Measurements from ENCODE around the gene WDTC1. TPM values are rescaled to one million over a fixed set of nuclear protein-coding genes. Genes with fewer than 3 reads are reported as not detected.

Gene WDTC1
- total RNA-seq, 1 donor from 2014 or later, result 36.0 TPM

DNA sequence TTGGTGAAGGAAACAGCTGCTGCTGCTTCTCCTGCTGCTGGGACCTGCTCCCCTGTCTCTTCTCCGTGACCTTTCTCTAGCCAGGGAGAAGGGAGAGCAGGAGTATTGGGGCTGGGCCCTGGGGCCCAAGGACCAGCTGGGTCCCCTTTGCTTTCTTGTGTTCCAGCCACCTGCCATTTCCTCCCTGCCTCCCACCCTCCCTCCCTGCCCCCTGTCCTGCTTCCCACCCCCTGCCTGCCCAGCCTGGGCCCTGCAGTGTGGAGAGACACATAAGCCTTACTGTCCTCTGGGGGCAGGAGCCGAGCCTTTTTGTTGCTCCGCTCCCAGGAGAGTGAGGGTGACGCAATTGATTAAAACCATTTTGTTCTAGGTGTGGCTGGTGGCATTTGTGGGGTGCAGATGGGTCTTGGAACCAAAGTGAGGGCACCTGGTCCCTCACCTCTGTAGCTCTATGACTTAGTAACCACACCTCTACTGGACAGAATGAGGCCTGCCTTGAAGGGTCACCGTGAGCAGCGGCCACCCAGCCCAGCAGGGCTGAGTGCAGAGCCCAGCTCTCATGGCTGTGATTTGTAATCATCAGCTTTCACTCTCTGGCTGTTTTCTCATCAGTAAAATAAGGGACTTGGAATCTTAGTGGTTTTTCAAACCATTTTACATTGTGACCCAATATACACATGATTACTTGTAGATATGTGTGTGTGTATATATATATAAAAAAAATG is 73.6 kb downstream of the WDTC1 start:
- peaks cover 4% of the 10 kb centered on the region for H3K36me3 Mint-ChIP-seq (ENCODE audit: low read depth, unreplicated experiment)
- H3K27ac Mint-ChIP-seq (ENCODE audit: unreplicated experiment), result no peak overlapping the region
- no peaks in the 10 kb centered on the region for H3K9me3 Mint-ChIP-seq (ENCODE audit: unreplicated experiment)
- peaks cover 8% of the 10 kb centered on the region for H3K4me1 Mint-ChIP-seq (ENCODE audit: unreplicated experiment)
- H3K4me3 Mint-ChIP-seq (ENCODE audit: unreplicated experiment), result no peak overlapping the region
- H3K27me3 Mint-ChIP-seq (ENCODE audit: unreplicated experiment), result no peaks in the 10 kb centered on the region
- no peak for DNase-seq (ENCODE audit: low spot score)
- TF ChIP-seq, protein P1, sequence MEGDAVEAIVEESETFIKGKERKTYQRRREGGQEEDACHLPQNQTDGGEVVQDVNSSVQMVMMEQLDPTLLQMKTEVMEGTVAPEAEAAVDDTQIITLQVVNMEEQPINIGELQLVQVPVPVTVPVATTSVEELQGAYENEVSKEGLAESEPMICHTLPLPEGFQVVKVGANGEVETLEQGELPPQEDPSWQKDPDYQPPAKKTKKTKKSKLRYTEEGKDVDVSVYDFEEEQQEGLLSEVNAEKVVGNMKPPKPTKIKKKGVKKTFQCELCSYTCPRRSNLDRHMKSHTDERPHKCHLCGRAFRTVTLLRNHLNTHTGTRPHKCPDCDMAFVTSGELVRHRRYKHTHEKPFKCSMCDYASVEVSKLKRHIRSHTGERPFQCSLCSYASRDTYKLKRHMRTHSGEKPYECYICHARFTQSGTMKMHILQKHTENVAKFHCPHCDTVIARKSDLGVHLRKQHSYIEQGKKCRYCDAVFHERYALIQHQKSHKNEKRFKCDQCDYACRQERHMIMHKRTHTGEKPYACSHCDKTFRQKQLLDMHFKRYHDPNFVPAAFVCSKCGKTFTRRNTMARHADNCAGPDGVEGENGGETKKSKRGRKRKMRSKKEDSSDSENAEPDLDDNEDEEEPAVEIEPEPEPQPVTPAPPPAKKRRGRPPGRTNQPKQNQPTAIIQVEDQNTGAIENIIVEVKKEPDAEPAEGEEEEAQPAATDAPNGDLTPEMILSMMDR (IDR thresholded peaks at IDR 0.05; ENCODE audit: unreplicated experiment), result no peak

DNA sequence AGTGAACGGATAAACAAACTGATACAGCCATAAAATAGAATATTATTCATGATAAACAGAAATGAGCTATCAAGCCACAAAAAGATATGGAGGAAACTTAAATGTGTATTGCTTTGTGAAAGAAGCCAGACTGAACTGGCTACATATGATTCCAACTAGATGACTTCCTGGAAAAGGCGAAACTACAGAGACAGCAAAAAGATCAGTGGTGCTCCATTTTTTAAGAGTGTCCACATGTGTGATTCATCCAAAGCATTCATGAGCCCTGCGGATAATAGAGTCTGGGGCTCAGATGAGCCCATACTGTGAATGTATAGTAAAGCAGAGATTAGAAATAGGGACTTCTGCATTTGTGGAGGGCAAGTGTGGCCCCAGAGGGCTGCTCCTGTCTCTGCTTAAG is 79.7 kb downstream of the WDTC1 start:
- TF ChIP-seq, protein P1 (IDR thresholded peaks at IDR 0.05; ENCODE audit: unreplicated experiment), result no peak
- no peak for DNase-seq (ENCODE audit: low spot score)
- Mint-ChIP-seq H3K4me3 (ENCODE audit: unreplicated experiment) (no peak overlapping the region), H3K36me3 (ENCODE audit: low read depth, unreplicated experiment) (no peaks in the 10 kb centered on the region), H3K27ac (ENCODE audit: unreplicated experiment) (no peak overlapping the region), H3K9me3 (ENCODE audit: unreplicated experiment) (no peaks in the 10 kb centered on the region), H3K4me1 (ENCODE audit: unreplicated experiment) (peaks cover 29% of the 10 kb centered on the region), H3K27me3 (ENCODE audit: unreplicated experiment) (no peaks in the 10 kb centered on the region)

DNA sequence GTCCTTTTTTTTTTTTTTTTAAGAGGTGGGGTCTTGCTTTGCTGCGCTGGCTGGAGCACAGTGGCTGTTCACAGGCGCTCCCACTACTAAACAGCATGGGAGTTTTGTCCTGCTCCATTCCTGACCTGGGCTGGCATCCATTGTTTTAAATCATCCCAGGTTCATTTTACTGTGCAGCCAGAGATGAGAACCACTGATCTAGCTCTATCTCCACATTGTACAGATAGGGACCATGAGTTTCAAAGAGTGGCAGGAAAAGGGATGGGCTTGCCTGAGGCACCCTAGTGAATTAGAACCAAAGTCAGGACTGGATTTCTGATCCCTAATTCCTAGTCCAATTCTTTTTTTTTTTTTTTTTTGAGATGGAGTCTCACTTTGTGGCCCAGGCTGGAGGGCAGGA is 80.3 kb downstream of the WDTC1 start:
- no peak for DNase-seq (ENCODE audit: low spot score)
- TF ChIP-seq, protein P1 (IDR thresholded peaks at IDR 0.05; ENCODE audit: unreplicated experiment), result no peak
- Mint-ChIP-seq H3K27ac (ENCODE audit: unreplicated experiment) (no peak overlapping the region), H3K4me3 (ENCODE audit: unreplicated experiment) (no peak overlapping the region), H3K27me3 (ENCODE audit: unreplicated experiment) (no peaks in the 10 kb centered on the region), H3K36me3 (ENCODE audit: low read depth, unreplicated experiment) (no peaks in the 10 kb centered on the region), H3K9me3 (ENCODE audit: unreplicated experiment) (no peaks in the 10 kb centered on the region), H3K4me1 (ENCODE audit: unreplicated experiment) (peaks cover 30% of the 10 kb centered on the region)

DNA sequence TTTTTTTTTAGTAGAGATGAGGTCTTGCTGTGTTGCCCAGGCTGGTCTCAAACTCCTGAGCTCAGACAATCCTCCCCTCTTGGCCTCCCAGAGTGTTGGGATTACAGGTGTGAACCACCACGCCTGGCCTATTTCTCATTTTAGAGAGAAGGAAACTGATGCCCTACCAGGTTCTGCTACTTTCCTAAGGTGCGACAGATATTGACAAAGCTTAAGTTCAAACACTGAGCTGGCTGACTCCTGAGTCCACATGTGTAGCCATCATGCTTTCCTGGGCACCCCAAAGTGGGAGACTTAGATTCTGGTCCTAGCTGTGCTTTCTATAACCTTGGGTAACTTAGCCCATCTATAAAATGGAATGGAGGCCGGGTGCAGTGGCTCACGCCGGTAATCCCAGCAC is 82.4 kb downstream of the WDTC1 start:
- no peak overlapping the region for H3K4me3 Mint-ChIP-seq (ENCODE audit: unreplicated experiment)
- no peaks in the 10 kb centered on the region for H3K36me3 Mint-ChIP-seq (ENCODE audit: low read depth, unreplicated experiment)
- H3K27me3 Mint-ChIP-seq (ENCODE audit: unreplicated experiment), result no peaks in the 10 kb centered on the region
- H3K27ac Mint-ChIP-seq (ENCODE audit: unreplicated experiment), result no peak overlapping the region
- TF ChIP-seq, protein P1 (IDR thresholded peaks at IDR 0.05; ENCODE audit: unreplicated experiment), result no peak
- no peaks in the 10 kb centered on the region for H3K9me3 Mint-ChIP-seq (ENCODE audit: unreplicated experiment)
- no peak for DNase-seq (ENCODE audit: low spot score)
- peaks cover 45% of the 10 kb centered on the region for H3K4me1 Mint-ChIP-seq (ENCODE audit: unreplicated experiment)

DNA sequence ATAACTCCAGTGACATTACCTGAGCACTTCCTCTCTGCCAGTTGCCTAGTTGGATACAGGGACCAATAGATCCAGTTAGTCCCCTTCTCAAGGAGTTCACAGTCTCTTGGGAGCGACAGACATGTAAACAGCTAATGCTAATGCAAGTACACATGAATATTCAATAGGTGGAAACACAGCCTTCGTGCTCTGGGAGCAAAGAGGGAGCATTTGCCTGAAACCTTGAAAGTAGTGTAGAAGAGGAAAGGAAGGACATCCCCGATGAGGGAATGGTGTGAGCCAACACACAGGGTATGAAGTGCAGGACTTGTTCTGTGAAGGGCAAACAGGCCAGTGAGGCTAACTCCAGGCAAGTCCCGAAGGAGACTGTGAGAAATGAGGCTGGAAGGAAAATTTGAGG is 83.7 kb downstream of the WDTC1 start:
- Mint-ChIP-seq H3K9me3 (ENCODE audit: unreplicated experiment) (no peaks in the 10 kb centered on the region), H3K4me1 (ENCODE audit: unreplicated experiment) (peaks cover 47% of the 10 kb centered on the region), H3K27ac (ENCODE audit: unreplicated experiment) (no peak overlapping the region), H3K4me3 (ENCODE audit: unreplicated experiment) (no peak overlapping the region), H3K27me3 (ENCODE audit: unreplicated experiment) (peaks cover 1% of the 10 kb centered on the region), H3K36me3 (ENCODE audit: low read depth, unreplicated experiment) (no peaks in the 10 kb centered on the region)
- TF ChIP-seq, protein P1 (IDR thresholded peaks at IDR 0.05; ENCODE audit: unreplicated experiment), result no peak
- DNase-seq (ENCODE audit: low spot score), result no peak
